ENCODE measurements around the gene AKAP17A.
"Not testable (repeated sequence)": the region's sequence is repeated elsewhere in the genome, so short reads cannot be mapped to it uniquely, and the experiment has no call there.

Gene AKAP17A

DNA sequence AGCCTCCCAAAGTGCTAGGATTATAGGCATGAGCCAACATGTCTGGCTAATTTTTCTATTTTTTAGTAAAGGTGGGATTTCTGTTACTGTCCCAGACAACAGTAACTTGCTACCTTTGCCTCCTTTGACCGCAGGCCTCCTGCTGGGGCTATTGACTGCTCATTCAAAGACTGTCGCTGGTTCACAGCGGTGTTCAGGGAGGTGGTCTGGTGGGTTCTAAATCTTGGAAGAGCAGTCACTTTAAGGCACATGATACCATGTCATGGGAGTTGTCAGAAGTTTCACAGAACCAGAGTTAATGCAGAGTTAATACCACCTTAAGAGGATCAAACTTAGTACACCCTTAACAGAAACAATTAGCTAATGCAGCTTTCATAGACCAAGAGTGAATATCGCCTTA, 27.3 kb downstream of the AKAP17A start:
- Histone ChIP-seq H3K4me1 (ENCODE audit: low read depth, poor library complexity, severe bottlenecking) (no peaks in the 10 kb centered on the region), H3K79me2 (ENCODE audit: insufficient read depth, low read depth) (no peaks in the 10 kb centered on the region), H3K4me2 (no peak overlapping the region), H3K9ac (no peak overlapping the region), H4K20me1 (ENCODE audit: insufficient read depth) (no peaks in the 10 kb centered on the region), H3K36me3 (ENCODE audit: insufficient read depth) (no peaks in the 10 kb centered on the region), H2AFZ (ENCODE audit: low read depth) (no peak overlapping the region), H3K4me3 (IDR thresholded peaks at IDR 0.05; ENCODE audit: insufficient read depth, low read depth, low read length) (no peak overlapping the region), H3K27ac (no peak overlapping the region), H3K27me3 (ENCODE audit: insufficient read depth, low read depth) (no peaks in the 10 kb centered on the region)
- TF ChIP-seq CTCF (conservative IDR thresholded peaks at IDR 0.05; ENCODE audit: low read depth, low read length): no peak

- no peak for TF ChIP-seq CTCF (conservative IDR thresholded peaks at IDR 0.05; ENCODE audit: low read depth, low read length)
Observed at GRCh38 chrX:1623691-1624090, 32.3 kb downstream of the AKAP17A start.

GRCh38 chrX:1624158-1624860, 32.9 kb downstream of the AKAP17A start:
- not testable (repeated sequence) for H3K4me3 ChIP-seq (IDR thresholded peaks at IDR 0.05; ENCODE audit: insufficient read depth, low read depth, low read length); H2AFZ ChIP-seq (ENCODE audit: low read depth); H3K4me1 ChIP-seq (ENCODE audit: low read depth, poor library complexity, severe bottlenecking); H3K27ac ChIP-seq; H3K27me3 ChIP-seq (ENCODE audit: insufficient read depth, low read depth); H3K9ac ChIP-seq; H3K79me2 ChIP-seq (ENCODE audit: insufficient read depth, low read depth); H4K20me1 ChIP-seq (ENCODE audit: insufficient read depth); H3K4me2 ChIP-seq; H3K36me3 ChIP-seq (ENCODE audit: insufficient read depth)

More at GRCh38 chrX:1623691-1624090, 32.3 kb downstream of the AKAP17A start:
- H3K27me3 ChIP-seq (ENCODE audit: insufficient read depth, low read depth): no peaks in the 10 kb centered on the region
- H3K4me3 ChIP-seq (IDR thresholded peaks at IDR 0.05; ENCODE audit: insufficient read depth, low read depth, low read length): no peak overlapping the region
- H3K4me2 ChIP-seq: no peak overlapping the region
- H3K79me2 ChIP-seq (ENCODE audit: insufficient read depth, low read depth): no peaks in the 10 kb centered on the region
- H2AFZ ChIP-seq (ENCODE audit: low read depth): no peak overlapping the region
- H3K36me3 ChIP-seq (ENCODE audit: insufficient read depth): no peaks in the 10 kb centered on the region
- no peak overlapping the region for H3K9ac ChIP-seq
- H4K20me1 ChIP-seq (ENCODE audit: insufficient read depth): no peaks in the 10 kb centered on the region
- H3K4me1 ChIP-seq (ENCODE audit: low read depth, poor library complexity, severe bottlenecking): no peaks in the 10 kb centered on the region
- H3K27ac ChIP-seq: no peak overlapping the region

DNA sequence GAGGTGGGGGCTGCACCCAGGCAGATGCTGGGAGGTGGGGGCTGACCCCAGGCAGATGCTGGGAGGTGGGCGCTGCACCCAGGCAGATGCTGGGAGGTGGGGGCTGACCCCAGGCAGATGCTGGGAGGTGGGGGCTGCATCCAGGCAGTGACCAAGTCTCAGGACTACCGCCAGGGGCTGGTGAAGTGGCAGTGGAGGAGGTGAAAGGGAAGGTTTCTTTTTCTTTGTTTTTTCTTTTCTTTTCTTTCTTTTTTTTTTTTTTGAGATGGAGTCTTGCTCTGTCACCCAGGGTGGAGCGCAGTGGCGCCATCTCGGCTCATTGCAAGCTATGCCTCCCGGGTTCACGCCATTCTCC, 33.4 kb downstream of the AKAP17A start:
- not testable (repeated sequence) for H3K79me2 ChIP-seq (ENCODE audit: insufficient read depth, low read depth); H2AFZ ChIP-seq (ENCODE audit: low read depth); H3K36me3 ChIP-seq (ENCODE audit: insufficient read depth); H3K4me1 ChIP-seq (ENCODE audit: low read depth, poor library complexity, severe bottlenecking); H3K27ac ChIP-seq; H3K4me2 ChIP-seq; H3K9ac ChIP-seq; H4K20me1 ChIP-seq (ENCODE audit: insufficient read depth); H3K27me3 ChIP-seq (ENCODE audit: insufficient read depth, low read depth); H3K4me3 ChIP-seq (IDR thresholded peaks at IDR 0.05; ENCODE audit: insufficient read depth, low read depth, low read length)

DNA sequence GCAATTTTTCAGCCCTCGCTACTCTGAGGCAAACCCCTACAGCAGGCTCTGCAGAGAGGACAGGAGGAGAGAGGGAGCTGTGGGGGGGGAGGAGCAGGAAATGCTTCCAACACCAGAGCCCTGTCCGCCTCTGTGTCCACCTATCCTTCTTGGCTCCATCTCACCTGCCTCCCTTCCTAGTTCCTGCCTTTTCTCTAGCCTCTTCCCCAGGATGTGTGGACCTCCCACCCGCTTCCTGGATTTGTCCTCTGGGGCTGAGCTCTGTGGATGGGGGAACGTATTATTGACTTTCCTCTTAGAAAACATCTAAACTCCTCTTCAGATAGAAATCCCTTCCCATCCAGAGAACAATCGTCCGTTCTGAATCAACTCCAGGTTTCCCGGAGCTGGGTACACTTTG, 37.8 kb downstream of the AKAP17A start:
- Histone ChIP-seq H3K9ac (no peak overlapping the region), H3K4me2 (no peak overlapping the region)
- TF ChIP-seq CTCF (conservative IDR thresholded peaks at IDR 0.05; ENCODE audit: low read depth, low read length): no peak

More for the DNA sequence above, 37.8 kb downstream of the AKAP17A start:
- no peak overlapping the region for H2AFZ ChIP-seq (ENCODE audit: low read depth)
- H3K27ac ChIP-seq: no peak overlapping the region
- no peak overlapping the region for H3K4me3 ChIP-seq (IDR thresholded peaks at IDR 0.05; ENCODE audit: insufficient read depth, low read depth, low read length)
- H3K79me2 ChIP-seq (ENCODE audit: insufficient read depth, low read depth): no peaks in the 10 kb centered on the region
- no peaks in the 10 kb centered on the region for H3K27me3 ChIP-seq (ENCODE audit: insufficient read depth, low read depth)
- no peaks in the 10 kb centered on the region for H3K4me1 ChIP-seq (ENCODE audit: low read depth, poor library complexity, severe bottlenecking)
- H4K20me1 ChIP-seq (ENCODE audit: insufficient read depth): no peaks in the 10 kb centered on the region
- no peaks in the 10 kb centered on the region for H3K36me3 ChIP-seq (ENCODE audit: insufficient read depth)
